ENCODE results near the gene CDK2. TPM values are rescaled to one million over a fixed set of nuclear protein-coding genes. Genes with fewer than 3 reads are reported as not detected.

The CDK2 gene
- total and polyA plus RNA-seq, 9 of the 15 experiments (the other 6 are each of a cell fraction or from before 2014, with no cell fraction given), result 17.4 to 213 (median 109) TPM

DNA sequence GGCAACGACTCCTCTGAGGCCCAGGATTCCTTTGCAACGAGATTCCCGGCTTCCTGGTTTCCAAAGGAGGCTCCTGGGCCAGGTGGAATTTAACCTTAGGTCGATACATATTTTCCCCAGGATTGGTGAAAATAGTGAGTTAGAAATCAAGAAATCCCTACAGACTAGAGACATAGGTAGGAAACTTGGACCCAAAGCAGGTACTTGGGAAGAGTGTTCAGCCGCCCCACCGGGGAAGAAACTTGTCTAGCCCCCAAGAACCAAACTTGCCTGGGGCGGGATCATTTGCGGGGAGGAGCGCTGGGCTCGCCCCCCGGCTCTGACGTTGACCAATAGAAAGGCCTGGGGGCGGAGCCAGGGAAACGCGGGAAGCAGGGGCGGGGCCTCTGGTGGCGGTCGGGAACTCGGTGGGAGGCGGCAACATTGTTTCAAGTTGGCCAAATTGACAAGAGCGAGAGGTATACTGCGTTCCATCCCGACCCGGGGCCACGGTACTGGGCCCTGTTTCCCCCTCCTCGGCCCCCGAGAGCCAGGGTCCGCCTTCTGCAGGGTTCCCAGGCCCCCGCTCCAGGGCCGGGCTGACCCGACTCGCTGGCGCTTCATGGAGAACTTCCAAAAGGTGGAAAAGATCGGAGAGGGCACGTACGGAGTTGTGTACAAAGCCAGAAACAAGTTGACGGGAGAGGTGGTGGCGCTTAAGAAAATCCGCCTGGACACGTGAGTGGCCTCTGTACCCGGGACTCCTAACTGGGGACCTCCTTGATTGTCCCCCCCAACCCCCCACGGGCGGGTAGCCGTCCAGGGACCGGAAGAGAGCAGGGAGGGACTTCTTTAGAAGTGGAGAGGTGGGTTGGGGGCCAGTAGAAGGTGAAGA, at the start of gene CDK2 (continued):
- TF ChIP-seq, protein P1, sequence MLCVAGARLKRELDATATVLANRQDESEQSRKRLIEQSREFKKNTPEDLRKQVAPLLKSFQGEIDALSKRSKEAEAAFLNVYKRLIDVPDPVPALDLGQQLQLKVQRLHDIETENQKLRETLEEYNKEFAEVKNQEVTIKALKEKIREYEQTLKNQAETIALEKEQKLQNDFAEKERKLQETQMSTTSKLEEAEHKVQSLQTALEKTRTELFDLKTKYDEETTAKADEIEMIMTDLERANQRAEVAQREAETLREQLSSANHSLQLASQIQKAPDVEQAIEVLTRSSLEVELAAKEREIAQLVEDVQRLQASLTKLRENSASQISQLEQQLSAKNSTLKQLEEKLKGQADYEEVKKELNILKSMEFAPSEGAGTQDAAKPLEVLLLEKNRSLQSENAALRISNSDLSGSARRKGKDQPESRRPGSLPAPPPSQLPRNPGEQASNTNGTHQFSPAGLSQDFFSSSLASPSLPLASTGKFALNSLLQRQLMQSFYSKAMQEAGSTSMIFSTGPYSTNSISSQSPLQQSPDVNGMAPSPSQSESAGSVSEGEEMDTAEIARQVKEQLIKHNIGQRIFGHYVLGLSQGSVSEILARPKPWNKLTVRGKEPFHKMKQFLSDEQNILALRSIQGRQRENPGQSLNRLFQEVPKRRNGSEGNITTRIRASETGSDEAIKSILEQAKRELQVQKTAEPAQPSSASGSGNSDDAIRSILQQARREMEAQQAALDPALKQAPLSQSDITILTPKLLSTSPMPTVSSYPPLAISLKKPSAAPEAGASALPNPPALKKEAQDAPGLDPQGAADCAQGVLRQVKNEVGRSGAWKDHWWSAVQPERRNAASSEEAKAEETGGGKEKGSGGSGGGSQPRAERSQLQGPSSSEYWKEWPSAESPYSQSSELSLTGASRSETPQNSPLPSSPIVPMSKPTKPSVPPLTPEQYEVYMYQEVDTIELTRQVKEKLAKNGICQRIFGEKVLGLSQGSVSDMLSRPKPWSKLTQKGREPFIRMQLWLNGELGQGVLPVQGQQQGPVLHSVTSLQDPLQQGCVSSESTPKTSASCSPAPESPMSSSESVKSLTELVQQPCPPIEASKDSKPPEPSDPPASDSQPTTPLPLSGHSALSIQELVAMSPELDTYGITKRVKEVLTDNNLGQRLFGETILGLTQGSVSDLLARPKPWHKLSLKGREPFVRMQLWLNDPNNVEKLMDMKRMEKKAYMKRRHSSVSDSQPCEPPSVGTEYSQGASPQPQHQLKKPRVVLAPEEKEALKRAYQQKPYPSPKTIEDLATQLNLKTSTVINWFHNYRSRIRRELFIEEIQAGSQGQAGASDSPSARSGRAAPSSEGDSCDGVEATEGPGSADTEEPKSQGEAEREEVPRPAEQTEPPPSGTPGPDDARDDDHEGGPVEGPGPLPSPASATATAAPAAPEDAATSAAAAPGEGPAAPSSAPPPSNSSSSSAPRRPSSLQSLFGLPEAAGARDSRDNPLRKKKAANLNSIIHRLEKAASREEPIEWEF (CRISPR knock-in tag; IDR thresholded peaks at IDR 0.05), result no peak
- TF ChIP-seq PML (IDR thresholded peaks at IDR 0.05; ENCODE audit: low read length) (peak; percentile 53; the same call in 1 of the 2 replicates), CBX8 (IDR thresholded peaks at IDR 0.05; ENCODE audit: borderline replicate concordance, extremely low read depth, low read depth, low read length, poor library complexity, severe bottlenecking) (no peak), TAF15 (IDR thresholded peaks at IDR 0.05; ENCODE audit: low read depth, low read length) (no peak), ZNF384 (IDR thresholded peaks at IDR 0.05; ENCODE audit: low read depth, low read length) (no peak), ZNF589 (CRISPR knock-in tag; IDR thresholded peaks at IDR 0.05; ENCODE audit: low read depth) (no peak), BMI1 (IDR thresholded peaks at IDR 0.05; ENCODE audit: low read length) (no peak), MTA3 (IDR thresholded peaks at IDR 0.05; ENCODE audit: borderline replicate concordance) (peak; percentile 54; the same call in 1 of the 2 replicates), ZBED1 (IDR thresholded peaks at IDR 0.05) (no peak), SMARCA4 (IDR thresholded peaks at IDR 0.05) (no peak)
- TF ChIP-seq, protein P2, sequence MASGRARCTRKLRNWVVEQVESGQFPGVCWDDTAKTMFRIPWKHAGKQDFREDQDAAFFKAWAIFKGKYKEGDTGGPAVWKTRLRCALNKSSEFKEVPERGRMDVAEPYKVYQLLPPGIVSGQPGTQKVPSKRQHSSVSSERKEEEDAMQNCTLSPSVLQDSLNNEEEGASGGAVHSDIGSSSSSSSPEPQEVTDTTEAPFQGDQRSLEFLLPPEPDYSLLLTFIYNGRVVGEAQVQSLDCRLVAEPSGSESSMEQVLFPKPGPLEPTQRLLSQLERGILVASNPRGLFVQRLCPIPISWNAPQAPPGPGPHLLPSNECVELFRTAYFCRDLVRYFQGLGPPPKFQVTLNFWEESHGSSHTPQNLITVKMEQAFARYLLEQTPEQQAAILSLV (tag; IDR thresholded peaks at IDR 0.05), result no peak
- TF ChIP-seq, protein P3, sequence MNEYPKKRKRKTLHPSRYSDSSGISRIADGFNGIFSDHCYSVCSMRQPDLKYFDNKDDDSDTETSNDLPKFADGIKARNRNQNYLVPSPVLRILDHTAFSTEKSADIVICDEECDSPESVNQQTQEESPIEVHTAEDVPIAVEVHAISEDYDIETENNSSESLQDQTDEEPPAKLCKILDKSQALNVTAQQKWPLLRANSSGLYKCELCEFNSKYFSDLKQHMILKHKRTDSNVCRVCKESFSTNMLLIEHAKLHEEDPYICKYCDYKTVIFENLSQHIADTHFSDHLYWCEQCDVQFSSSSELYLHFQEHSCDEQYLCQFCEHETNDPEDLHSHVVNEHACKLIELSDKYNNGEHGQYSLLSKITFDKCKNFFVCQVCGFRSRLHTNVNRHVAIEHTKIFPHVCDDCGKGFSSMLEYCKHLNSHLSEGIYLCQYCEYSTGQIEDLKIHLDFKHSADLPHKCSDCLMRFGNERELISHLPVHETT (CRISPR knock-in tag; conservative IDR thresholded peaks at IDR 0.05 in 1 of 2, IDR thresholded peaks at IDR 0.05 in 1 of 2), result no peak
- TF ChIP-seq, protein P4, sequence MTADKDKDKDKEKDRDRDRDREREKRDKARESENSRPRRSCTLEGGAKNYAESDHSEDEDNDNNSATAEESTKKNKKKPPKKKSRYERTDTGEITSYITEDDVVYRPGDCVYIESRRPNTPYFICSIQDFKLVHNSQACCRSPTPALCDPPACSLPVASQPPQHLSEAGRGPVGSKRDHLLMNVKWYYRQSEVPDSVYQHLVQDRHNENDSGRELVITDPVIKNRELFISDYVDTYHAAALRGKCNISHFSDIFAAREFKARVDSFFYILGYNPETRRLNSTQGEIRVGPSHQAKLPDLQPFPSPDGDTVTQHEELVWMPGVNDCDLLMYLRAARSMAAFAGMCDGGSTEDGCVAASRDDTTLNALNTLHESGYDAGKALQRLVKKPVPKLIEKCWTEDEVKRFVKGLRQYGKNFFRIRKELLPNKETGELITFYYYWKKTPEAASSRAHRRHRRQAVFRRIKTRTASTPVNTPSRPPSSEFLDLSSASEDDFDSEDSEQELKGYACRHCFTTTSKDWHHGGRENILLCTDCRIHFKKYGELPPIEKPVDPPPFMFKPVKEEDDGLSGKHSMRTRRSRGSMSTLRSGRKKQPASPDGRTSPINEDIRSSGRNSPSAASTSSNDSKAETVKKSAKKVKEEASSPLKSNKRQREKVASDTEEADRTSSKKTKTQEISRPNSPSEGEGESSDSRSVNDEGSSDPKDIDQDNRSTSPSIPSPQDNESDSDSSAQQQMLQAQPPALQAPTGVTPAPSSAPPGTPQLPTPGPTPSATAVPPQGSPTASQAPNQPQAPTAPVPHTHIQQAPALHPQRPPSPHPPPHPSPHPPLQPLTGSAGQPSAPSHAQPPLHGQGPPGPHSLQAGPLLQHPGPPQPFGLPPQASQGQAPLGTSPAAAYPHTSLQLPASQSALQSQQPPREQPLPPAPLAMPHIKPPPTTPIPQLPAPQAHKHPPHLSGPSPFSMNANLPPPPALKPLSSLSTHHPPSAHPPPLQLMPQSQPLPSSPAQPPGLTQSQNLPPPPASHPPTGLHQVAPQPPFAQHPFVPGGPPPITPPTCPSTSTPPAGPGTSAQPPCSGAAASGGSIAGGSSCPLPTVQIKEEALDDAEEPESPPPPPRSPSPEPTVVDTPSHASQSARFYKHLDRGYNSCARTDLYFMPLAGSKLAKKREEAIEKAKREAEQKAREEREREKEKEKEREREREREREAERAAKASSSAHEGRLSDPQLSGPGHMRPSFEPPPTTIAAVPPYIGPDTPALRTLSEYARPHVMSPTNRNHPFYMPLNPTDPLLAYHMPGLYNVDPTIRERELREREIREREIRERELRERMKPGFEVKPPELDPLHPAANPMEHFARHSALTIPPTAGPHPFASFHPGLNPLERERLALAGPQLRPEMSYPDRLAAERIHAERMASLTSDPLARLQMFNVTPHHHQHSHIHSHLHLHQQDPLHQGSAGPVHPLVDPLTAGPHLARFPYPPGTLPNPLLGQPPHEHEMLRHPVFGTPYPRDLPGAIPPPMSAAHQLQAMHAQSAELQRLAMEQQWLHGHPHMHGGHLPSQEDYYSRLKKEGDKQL (CRISPR knock-in tag; IDR thresholded peaks at IDR 0.05; ENCODE audit: borderline replicate concordance), result no peak
